GM12891 (cell line): ENCODE data around the gene UEVLD.

ENCODE experiments used
- POLR2A ChIP-seq: IDR thresholded peaks from 2 replicates; pipeline ENCODE4 v1.6.1; 2011; ENCODE audit warnings: low read depth, low read length, control low read depth
- POLR2AphosphoS5 ChIP-seq: IDR thresholded peaks from 2 replicates; pipeline ENCODE4 v1.6.1; 2011; ENCODE audit warnings: low read depth, low read length, control low read depth
- POU2F2 ChIP-seq: IDR thresholded peaks from 2 replicates; pipeline ENCODE4 v1.6.1; 2011; ENCODE audit warnings: low read depth, mild to moderate bottlenecking, control low read depth, low read length, moderate library complexity
- TAF1 ChIP-seq: IDR thresholded peaks from 2 replicates; pipeline ENCODE4 v1.6.1; 2011; ENCODE audit warnings: low read depth, low read length, control low read depth

GRCh38 chr11:18502352-18502751 is 86.2 kb downstream of the UEVLD start:
- no peak for TF ChIP-seq POLR2AphosphoS5
- TF ChIP-seq POU2F2: no peak
- TF ChIP-seq TAF1: no peak
- no peak for TF ChIP-seq POLR2A
